Measurements from ENCODE around the gene FXN.

DNA sequence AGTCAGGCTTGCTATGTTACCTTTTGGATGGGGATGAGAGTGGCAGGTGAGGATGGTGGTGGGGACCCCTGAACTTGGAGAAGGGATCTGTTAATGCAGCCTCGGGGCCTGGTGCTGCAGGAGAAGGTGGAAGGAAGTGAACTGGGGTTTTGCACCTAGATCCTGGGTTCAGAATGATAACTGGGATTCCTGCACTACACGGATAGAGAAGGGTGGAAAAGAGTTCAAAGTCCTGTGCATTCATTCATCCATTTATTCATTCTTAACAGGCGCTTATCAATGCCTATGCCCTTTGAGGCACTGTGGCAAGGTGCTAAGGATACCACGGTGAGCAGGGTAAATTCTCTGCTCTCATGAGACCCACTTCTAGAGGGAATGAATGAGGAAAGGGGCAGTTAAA is 96.8 kb downstream of the FXN start:
- no peak for TF ChIP-seq CTCF (IDR thresholded peaks at IDR 0.05; ENCODE audit: extremely low read depth in 1 of 2, insufficient read depth in 1 of 2, low read depth in 1 of 2, low read length in 2 of 2)
- no peak for TF ChIP-seq EZH2 (IDR thresholded peaks at IDR 0.05; ENCODE audit: borderline replicate concordance, low read depth, low read length, severe bottlenecking)
- TF ChIP-seq MYC (IDR thresholded peaks at IDR 0.05; ENCODE audit: low read depth, low read length), result no peak
